Measurements from ENCODE around the gene FOXR1. TPM values are rescaled to one million over a fixed set of nuclear protein-coding genes. Genes with fewer than 3 reads are reported as not detected.

The FOXR1 gene
- total RNA-seq, 4 donors from 2014 or later: not detected

GRCh38 chr11:118973985-118974384 is 2.4 kb downstream of the FOXR1 start:
- no peak for TF ChIP-seq CTCF (IDR thresholded peaks at IDR 0.05; ENCODE audit: low read depth)

DNA sequence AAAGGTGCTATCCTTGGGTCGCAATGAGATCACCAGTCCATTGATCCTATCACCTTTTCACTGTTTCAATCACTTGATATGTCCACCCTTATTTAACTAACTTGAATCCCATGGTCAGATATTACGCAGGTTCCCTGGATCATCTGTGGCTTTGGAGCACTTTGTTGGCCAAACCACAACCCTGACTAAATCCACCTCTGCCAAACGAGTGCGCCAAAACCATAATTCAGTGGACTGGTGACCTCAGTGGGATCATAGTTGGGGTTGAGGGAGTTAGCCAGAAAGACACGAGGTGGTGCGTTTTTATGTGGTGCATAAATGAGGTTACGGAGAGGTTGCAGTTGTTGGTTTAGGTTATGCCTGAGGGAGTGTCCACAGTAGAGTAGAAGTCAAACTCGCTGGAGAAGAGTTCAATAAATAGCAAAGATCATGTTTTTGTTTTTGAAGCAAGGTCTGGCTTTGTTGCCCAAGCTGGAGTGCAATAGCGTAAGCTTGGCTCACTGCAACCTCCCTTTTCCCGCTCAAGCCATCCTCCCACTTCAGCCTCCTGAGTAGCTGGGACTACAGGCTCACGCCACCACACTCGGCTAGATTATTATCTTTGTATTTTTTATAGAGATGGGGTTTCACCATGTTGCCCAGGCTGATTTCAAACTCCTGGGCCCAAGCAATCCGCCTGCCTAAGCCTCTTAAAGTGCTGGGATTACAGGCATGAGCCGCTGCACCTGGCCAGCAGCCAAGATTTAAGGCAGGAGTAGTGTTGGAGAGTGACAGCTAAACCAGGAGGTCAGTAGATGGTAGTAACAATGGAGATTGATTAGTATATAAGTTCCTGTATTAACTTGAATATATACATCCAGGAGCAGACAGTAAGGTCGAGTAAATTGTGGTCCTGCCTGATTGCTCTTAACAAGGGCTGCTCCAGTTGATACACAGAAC is 4.5 kb downstream of the FOXR1 start:
- no peak for TF ChIP-seq CTCF (IDR thresholded peaks at IDR 0.05; ENCODE audit: low read depth)

DNA sequence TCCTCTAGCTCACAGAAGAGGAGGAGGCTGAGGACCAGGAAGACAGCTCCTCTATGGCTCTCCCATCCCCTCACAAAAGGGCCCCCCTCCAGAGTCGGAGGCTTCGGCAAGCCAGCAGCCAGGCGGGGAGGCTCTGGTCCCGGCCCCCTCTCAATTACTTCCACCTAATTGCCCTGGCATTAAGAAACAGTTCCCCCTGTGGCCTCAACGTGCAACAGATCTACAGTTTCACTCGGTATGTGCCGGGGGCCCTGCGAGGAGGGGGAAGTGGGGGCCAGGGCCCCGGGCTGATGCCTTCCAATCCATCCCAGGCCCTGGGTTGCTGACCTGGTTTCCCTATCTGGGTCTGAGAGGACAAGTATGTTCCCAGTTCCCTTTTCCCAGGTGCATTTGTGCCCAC is 7.9 kb downstream of the FOXR1 start:
- no peak for TF ChIP-seq CTCF (IDR thresholded peaks at IDR 0.05; ENCODE audit: low read depth)

- no peak for TF ChIP-seq CTCF (IDR thresholded peaks at IDR 0.05; ENCODE audit: low read depth)
Measured at GRCh38 chr11:118980191-118980881, 8.8 kb downstream of the FOXR1 start.

- no peak for TF ChIP-seq CTCF (IDR thresholded peaks at IDR 0.05; ENCODE audit: low read depth)
Measured at GRCh38 chr11:118984825-118985224, 13.3 kb downstream of the FOXR1 start.

DNA sequence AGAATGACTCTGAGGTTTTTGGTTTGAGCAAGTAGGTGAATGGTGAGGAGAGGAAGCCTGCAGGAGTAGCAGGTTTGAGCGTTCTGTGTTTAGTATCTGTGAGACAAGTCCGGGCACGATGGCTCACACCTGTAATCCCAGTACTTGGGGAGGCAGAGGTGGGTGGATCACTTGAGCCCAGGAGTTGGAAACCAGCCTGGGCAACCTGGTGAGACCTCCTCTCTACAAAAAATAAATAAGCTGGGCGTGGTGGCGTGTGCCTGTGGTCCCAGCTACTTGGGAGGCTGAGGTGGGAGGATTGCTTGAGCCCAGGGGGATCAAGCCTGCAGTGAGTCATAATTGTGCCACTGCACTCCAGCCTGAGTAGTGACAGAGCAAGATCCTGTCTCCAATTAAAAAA is 16.7 kb downstream of the FOXR1 start:
- TF ChIP-seq CTCF (IDR thresholded peaks at IDR 0.05; ENCODE audit: low read depth): no peak

- TF ChIP-seq CTCF (IDR thresholded peaks at IDR 0.05; ENCODE audit: low read depth): no peak
Measured at GRCh38 chr11:118996926-118997626, 25.5 kb downstream of the FOXR1 start.
